PFSK-1 (cell line): ENCODE data around the gene SERPINF2.

Experiments
- FOXP2 ChIP-seq: optimal IDR thresholded peaks from 2 replicates; pipeline ENCODE3; 2011; ENCODE audit warnings: borderline replicate concordance, control low read depth, inconsistent platforms; ENCODE audit not compliant: insufficient read depth; ENCODE audit errors: extremely low read length, extremely low read depth
- POLR2AphosphoS5 ChIP-seq: IDR thresholded peaks from 2 replicates; pipeline ENCODE4 v1.6.1; 2012; ENCODE audit warnings: low read depth, mild to moderate bottlenecking, control low read depth, low read length, moderate library complexity
- SIN3A ChIP-seq: IDR thresholded peaks from 2 replicates; pipeline ENCODE4 v1.6.1; 2012; ENCODE audit warnings: mild to moderate bottlenecking, low read length, moderate library complexity, borderline replicate concordance; ENCODE audit not compliant: insufficient read depth
- TAF1 ChIP-seq: IDR thresholded peaks from 2 replicates; pipeline ENCODE4 v1.6.1; 2012; ENCODE audit warnings: low read length, control low read depth, borderline replicate concordance; ENCODE audit not compliant: insufficient read depth
- TF ChIP-seq, protein P1 (sequence below), 2 experiments: IDR thresholded peaks; 2 replicates each; pipeline versions ENCODE4 v1.6.1 to v1.8.0; 2011 to 2012; ENCODE audit warnings: low read depth in 2 of 2, low read length in 2 of 2, control low read depth in 1 of 2, inconsistent platforms in 1 of 2, mild to moderate bottlenecking in 1 of 2, moderate library complexity in 1 of 2; ENCODE audit not compliant: insufficient read depth in 1 of 2

SERPINF2 gene

GRCh38 chr17:1797323-1797722 lies 54.7 kb downstream of the SERPINF2 start:
- TF ChIP-seq FOXP2 (no peak), POLR2AphosphoS5 (no peak), SIN3A (no peak), TAF1 (no peak)
- TF ChIP-seq, protein P1, sequence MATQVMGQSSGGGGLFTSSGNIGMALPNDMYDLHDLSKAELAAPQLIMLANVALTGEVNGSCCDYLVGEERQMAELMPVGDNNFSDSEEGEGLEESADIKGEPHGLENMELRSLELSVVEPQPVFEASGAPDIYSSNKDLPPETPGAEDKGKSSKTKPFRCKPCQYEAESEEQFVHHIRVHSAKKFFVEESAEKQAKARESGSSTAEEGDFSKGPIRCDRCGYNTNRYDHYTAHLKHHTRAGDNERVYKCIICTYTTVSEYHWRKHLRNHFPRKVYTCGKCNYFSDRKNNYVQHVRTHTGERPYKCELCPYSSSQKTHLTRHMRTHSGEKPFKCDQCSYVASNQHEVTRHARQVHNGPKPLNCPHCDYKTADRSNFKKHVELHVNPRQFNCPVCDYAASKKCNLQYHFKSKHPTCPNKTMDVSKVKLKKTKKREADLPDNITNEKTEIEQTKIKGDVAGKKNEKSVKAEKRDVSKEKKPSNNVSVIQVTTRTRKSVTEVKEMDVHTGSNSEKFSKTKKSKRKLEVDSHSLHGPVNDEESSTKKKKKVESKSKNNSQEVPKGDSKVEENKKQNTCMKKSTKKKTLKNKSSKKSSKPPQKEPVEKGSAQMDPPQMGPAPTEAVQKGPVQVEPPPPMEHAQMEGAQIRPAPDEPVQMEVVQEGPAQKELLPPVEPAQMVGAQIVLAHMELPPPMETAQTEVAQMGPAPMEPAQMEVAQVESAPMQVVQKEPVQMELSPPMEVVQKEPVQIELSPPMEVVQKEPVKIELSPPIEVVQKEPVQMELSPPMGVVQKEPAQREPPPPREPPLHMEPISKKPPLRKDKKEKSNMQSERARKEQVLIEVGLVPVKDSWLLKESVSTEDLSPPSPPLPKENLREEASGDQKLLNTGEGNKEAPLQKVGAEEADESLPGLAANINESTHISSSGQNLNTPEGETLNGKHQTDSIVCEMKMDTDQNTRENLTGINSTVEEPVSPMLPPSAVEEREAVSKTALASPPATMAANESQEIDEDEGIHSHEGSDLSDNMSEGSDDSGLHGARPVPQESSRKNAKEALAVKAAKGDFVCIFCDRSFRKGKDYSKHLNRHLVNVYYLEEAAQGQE (IDR thresholded peaks at IDR 0.05; ENCODE audit: insufficient read depth in 1 of 2, low read depth in 2 of 2, low read length in 2 of 2): no peak

GRCh38 chr17:1800240-1800639 lies 57.6 kb downstream of the SERPINF2 start:
- TF ChIP-seq POLR2AphosphoS5 (no peak), SIN3A (no peak), TAF1 (no peak), FOXP2 (no peak)
- TF ChIP-seq, protein P1 (IDR thresholded peaks at IDR 0.05; ENCODE audit: insufficient read depth in 1 of 2, low read depth in 2 of 2, low read length in 2 of 2): no peak

GRCh38 chr17:1800712-1801111 lies 58.0 kb downstream of the SERPINF2 start:
- TF ChIP-seq, protein P1 (IDR thresholded peaks at IDR 0.05; ENCODE audit: insufficient read depth in 1 of 2, low read depth in 2 of 2, low read length in 2 of 2): no peak
- TF ChIP-seq SIN3A (no peak), TAF1 (no peak), FOXP2 (no peak), POLR2AphosphoS5 (no peak)

DNA sequence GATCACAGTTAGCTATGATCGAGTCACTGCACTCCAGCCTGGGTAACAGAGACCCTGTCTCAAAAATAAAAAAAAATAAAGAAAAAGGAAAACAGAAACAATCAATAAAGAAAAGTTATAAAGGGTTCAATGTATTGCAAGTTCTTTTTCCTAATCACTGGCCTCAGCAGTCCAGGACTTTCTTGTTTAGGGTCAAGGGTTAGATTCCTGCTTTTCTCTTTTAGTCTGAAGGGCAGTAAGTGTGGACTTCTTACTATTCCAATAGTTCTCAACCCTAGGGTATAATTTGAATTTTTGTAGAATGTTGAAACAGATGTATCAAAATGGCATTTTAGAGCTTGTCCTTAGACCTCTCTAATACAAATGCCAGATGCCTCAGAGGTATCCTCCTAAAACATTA lies 59.8 kb downstream of the SERPINF2 start:
- TF ChIP-seq SIN3A: no peak
- no peak for TF ChIP-seq FOXP2
- no peak for TF ChIP-seq TAF1
- TF ChIP-seq, protein P1 (IDR thresholded peaks at IDR 0.05; ENCODE audit: insufficient read depth in 1 of 2, low read depth in 2 of 2, low read length in 2 of 2): no peak
- TF ChIP-seq POLR2AphosphoS5: no peak

GRCh38 chr17:1803280-1803679 lies 60.6 kb downstream of the SERPINF2 start:
- TF ChIP-seq FOXP2 (no peak), SIN3A (no peak), TAF1 (no peak), POLR2AphosphoS5 (no peak)
- TF ChIP-seq, protein P1 (IDR thresholded peaks at IDR 0.05; ENCODE audit: insufficient read depth in 1 of 2, low read depth in 2 of 2, low read length in 2 of 2): no peak
